AG04449 (cell line): Measurements from ENCODE around the gene SLC4A1AP.
"Not testable (repeated sequence)": the region's sequence is repeated elsewhere in the genome, so short reads cannot be mapped to it uniquely, and the experiment has no call there.

Experiments
- CTCF ChIA-PET: fragments of 350-600 bp; formaldehyde crosslinking; extraction: SDS; loops from one replicate; lab custom pipeline; 2021; ENCODE audit warnings: antibody characterized with exemption; lab: Yijun Ruan, JAX
- POLR2A ChIA-PET: fragments of 400-600, 350-600 bp; formaldehyde crosslinking; extraction: SDS; loops from one replicate; lab custom pipeline; 2020; ENCODE audit warnings: antibody characterized with exemption, inconsistent platforms; lab: Yijun Ruan, JAX
- DNase-seq: peaks from one replicate; pipeline ENCODE4 v3.0.0-alpha.2; 2010; ENCODE audit warnings: low read depth, low spot score
- H3K4me3 ChIP-seq: 2 replicates; pipeline ENCODE4 v1.5.1; 2011; ENCODE audit warnings: low read depth, mild to moderate bottlenecking, control low read depth, low read length
- TF ChIP-seq, protein P1 (sequence below): IDR thresholded peaks from one replicate; pipeline ENCODE4 v1.5.1; 2011; ENCODE audit warnings: mild to moderate bottlenecking, moderate library complexity, low read length, control low read depth, inconsistent platforms; ENCODE audit not compliant: insufficient read depth; ENCODE audit errors: missing control alignments

SLC4A1AP gene

DNA sequence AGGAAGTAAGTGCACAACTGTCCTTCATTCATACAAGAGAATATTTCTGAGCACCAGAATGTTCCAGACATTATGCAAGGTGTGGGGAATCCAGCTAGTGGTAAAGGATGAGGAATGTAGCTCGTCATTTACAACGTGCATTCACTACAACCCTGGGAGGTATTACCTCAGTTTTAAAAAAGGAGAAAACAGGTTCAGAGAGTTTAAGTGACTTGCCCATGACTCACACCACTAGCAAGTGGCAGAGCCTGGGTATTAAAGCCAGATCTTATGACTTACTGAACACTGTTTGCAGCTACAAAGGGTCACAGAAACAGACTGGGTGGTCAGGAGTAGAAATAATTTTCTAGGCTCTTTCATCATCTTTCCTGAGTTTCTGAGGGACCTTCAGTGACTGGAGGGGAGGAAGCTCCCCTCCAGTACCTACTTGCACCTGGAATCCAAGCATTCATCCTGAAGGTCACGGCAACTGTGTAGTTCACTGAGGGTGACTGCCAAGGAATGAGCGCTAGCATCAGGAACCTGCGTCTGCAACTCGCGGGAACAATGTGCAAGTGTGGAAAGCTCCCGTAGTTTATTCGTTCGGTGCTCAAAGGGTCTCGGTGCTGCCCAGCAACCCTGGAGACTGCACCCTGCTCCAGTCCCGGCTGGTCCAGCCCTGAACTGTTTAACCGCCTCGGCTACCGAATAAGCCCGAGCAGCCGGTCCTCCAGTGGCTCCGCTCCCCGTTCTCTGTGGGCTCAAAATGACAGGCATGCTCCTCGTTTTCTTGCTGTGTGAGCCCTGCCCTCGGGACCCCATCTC, 35.5 kb upstream of the SLC4A1AP start:
- peak overlapping the region; percentile 96 for H3K4me3 ChIP-seq
- TF ChIP-seq, protein P1, sequence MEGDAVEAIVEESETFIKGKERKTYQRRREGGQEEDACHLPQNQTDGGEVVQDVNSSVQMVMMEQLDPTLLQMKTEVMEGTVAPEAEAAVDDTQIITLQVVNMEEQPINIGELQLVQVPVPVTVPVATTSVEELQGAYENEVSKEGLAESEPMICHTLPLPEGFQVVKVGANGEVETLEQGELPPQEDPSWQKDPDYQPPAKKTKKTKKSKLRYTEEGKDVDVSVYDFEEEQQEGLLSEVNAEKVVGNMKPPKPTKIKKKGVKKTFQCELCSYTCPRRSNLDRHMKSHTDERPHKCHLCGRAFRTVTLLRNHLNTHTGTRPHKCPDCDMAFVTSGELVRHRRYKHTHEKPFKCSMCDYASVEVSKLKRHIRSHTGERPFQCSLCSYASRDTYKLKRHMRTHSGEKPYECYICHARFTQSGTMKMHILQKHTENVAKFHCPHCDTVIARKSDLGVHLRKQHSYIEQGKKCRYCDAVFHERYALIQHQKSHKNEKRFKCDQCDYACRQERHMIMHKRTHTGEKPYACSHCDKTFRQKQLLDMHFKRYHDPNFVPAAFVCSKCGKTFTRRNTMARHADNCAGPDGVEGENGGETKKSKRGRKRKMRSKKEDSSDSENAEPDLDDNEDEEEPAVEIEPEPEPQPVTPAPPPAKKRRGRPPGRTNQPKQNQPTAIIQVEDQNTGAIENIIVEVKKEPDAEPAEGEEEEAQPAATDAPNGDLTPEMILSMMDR: no peak
- CTCF ChIA-PET: interaction anchor here (1.7 kb wide), 1 partner anchor 55 kb away, joined by 8 read pairs; no protein-coding TSS in a partner anchor
- DNase-seq: peak; percentile 88
- POLR2A ChIA-PET: interaction anchor here (0.9 to 2.6 kb wide), 5 partner anchors 10 to 200 kb away, joined by 3 to 12 read pairs (median 3); partner anchors contain the start of genes NRBP1, SLC4A1AP and SUPT7L

DNA sequence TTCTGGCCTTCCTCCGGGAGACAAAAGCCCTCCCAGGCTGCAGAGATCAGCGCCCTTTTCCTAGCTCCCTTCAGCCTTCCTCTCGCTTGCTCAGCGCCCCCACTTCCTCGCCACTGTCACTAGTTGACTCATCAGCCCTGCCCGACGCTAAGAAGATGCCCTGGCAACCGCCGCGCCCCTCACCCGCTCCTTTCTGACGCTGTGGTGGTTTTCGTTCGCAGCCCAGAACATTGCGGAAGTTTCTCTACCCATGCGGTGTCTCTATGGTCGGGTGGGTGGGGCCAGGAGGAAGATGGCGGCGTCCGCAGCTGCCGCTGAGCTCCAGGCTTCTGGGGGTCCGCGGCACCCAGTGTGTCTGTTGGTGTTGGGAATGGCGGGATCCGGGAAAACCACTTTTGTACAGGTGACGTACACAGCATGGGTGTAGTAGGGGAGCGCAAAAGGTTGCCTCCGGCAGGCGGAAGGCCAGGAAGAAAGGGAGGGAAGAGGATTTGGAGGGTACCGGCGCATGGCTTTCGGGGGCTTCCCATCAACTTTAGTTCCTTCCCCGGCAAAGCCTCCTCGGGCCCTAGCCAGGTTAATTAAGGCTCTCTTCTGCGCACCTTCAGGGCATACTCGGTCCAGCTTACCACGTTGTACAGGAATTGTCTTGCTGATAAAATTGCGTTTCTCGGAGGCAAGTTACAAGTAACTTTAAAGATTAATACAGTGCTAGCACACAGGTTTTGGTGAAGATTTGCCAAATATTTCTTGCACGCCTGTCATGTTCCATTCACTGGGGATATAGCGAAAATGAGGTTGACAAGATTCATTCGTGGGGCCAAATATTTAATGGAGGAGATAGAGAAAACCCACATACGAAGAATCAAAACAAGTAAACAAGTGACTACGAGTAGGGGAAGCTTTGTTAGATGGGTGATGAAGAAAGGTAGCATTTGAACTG, 34.7 kb upstream of the SLC4A1AP start, which contains the start of the genes CCDC121 and GPN1:
CCDC121 (minus strand) TSS at position 246 of the 943 bp plus-strand sequence. CDS start 1,213 bp downstream, outside the sequence.
GPN1 (plus strand) TSS at position 284 of the 943 bp plus-strand sequence; CDS start at position 293, 9 bp downstream.
- peak; percentile 70 for DNase-seq
- TF ChIP-seq, protein P1: no peak
- CTCF ChIA-PET: interaction anchor here (1.0 to 1.7 kb wide), 2 partner anchors 54 kb away, joined by 3 to 8 read pairs; no protein-coding TSS in a partner anchor
- POLR2A ChIA-PET: interaction anchor here (0.7 to 2.6 kb wide), 5 partner anchors 9 to 200 kb away, joined by 3 to 12 read pairs (median 3); partner anchors contain the start of genes NRBP1, SLC4A1AP and SUPT7L
- peak within 1 kb of the TSS; percentile 96 for H3K4me3 ChIP-seq

DNA sequence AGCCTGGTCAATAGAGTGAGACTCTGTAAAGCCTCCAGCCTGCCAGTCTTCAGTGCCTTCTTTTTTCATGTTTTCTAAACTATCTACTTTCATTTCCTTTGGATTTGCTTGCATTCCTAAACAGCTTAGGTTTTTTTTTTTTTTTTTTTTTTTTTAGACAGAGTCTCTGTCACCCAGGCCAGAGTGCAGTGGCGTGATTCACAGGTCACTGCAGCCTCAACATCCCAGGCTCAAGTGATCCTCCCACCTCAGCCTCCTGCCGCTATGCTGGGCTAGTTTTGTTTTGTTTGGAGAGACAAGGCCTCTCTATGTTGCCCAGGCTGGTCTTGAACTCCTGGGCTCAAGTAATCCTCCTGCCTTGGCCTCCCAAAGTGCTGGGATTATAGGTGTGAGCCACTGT, 33.4 kb upstream of the SLC4A1AP start:
- POLR2A ChIA-PET, DNase-seq, CTCF ChIA-PET, H3K4me3 ChIP-seq: not testable (repeated sequence)

DNA sequence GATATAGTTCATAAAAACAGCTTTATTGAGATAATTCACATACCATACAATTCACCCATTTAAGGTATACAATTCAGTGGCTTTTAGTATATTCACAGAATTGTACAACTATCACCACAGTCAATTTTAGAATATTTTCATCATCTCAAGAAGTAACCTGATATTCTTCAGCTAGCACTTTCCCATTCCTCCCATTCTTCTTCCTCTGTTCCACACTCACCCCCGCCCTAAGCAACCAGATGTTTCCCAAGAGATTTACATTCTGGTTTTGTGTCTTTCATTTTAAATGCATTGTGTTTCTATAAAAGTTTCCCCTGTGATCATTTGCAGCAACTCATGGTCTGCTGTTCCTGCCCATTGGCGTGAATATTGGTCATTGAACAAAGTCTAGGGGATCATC, 29.4 kb upstream of the SLC4A1AP start:
- CTCF ChIA-PET: interaction anchor here (1.2 kb wide), 1 partner anchor 49 kb away, joined by 3 read pairs; no protein-coding TSS in a partner anchor
- TF ChIP-seq, protein P1: no peak
- DNase-seq: no peak
- H3K4me3 ChIP-seq: no peak overlapping the region
- POLR2A ChIA-PET: no interaction called here

DNA sequence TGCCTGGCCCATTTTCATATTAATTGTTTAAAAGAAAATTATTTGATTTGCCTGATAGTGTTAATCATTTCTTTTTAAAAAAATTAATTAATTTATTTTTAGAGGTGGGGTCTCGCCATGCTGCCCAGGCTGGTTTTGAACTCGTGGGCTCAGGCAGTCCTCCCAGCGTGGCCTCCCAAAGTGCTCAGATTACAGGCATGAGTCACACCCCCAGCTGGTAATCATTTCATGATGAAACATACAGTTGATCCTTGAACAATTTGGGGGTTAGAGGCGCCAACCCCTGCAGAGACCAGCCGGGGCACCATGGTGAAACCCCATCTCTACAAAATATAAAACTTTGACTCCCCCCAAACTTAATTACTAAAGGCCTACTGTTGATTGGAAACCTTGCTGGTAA, 26.9 kb upstream of the SLC4A1AP start:
- H3K4me3 ChIP-seq: no peak overlapping the region
- no peak for DNase-seq
- ChIA-PET POLR2A (no interaction called here), CTCF (interaction anchor here (1.9 kb wide), 1 partner anchor 46 kb away, joined by 9 read pairs; no protein-coding TSS in a partner anchor)
- TF ChIP-seq, protein P1: no peak

DNA sequence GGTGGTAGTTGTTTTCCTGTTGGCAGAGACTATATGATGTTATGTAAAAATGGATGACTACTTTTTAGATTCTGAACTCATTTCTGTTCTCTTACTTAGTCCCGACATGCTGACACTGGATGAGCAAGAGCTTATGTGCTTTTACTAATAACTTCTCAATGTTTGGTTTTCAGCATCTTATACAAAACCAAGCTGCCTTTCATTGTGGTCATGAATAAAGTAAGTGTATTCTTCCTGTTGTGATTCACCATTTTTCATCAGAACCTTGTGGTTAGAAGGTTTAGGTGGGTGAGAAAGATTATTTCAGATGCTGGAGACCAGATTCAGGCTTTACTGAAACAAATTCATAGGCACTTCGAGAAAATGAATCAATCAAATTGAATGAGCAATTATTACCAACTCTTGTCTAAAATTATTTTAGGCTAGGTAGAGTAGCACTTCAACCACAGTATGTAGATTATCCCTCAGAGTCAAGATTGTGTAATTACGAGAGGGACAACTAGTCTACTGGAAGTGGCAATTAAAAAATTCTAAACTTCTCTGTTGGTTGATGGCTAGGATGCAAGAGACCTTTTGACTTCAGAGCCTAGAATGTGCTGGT, 25.6 kb upstream of the SLC4A1AP start:
- H3K4me3 ChIP-seq: no peak overlapping the region
- DNase-seq: no peak
- TF ChIP-seq, protein P1: no peak
- ChIA-PET POLR2A (interaction anchor here (0.6 to 1.8 kb wide), 5 partner anchors 10 to 210 kb away, joined by 3 to 12 read pairs (median 3); partner anchors contain the start of genes CCDC121, GPN1 and NRBP1), CTCF (interaction anchor here (1.6 kb wide), 1 partner anchor 45 kb away, joined by 9 read pairs; no protein-coding TSS in a partner anchor)
